Breast epithelium (tissue), 4 donors: ENCODE data around the gene ENC1. TPM values are rescaled to one million over a fixed set of nuclear protein-coding genes. Genes with fewer than 3 reads are reported as not detected.

Source experiments
- DNase-seq, 2 donors: peaks; one replicate each; pipeline ENCODE4 v3.0.0-alpha.2; 2019; ENCODE audit warnings: low spot score in 2 of 2
- H3K27ac ChIP-seq, 2 donors: fragments of 200-600 bp; sonication (generic) in 1 of 2; one replicate each; pipeline ENCODE4 v1.5.1; 2016 to 2019; ENCODE audit warnings: mild to moderate bottlenecking in 1 of 2
- H3K27me3 ChIP-seq, 2 donors: fragments of 200-600 bp; sonication (generic) in 1 of 2; one replicate each; pipeline versions ENCODE4 v1.5.1 to v1.6.0; 2017 to 2019; ENCODE audit warnings: control low read depth in 1 of 2, mild to moderate bottlenecking in 1 of 2
- H3K36me3 ChIP-seq: fragments of 200-600 bp; one replicate; pipeline ENCODE4 v1.5.1; 2019
- H3K4me1 ChIP-seq, 2 donors: fragments of 200-600 bp; sonication (generic); one replicate each; pipeline ENCODE4 v1.5.1; 2016 to 2019; ENCODE audit warnings: control low read depth in 1 of 2
- H3K4me3 ChIP-seq, 3 donors: fragments of 200-600 bp; sonication (generic); 1 replicate in 2 of 3; 2 replicates in 1 of 3; pipeline ENCODE4 v1.5.1; 2016 to 2019; ENCODE audit warnings: mild to moderate bottlenecking in 3 of 3, moderate library complexity in 2 of 3
- H3K9me3 ChIP-seq, 2 donors: fragments of 200-600 bp; sonication (generic) in 1 of 2; one replicate each; pipeline ENCODE4 v1.5.1; 2016 to 2019; ENCODE audit warnings: control low read depth in 1 of 2
- POLR2A ChIP-seq: fragments of 450-650 bp; IDR thresholded peaks from one replicate; pipeline ENCODE4 v1.6.1; 2016; ENCODE audit warnings: antibody characterized with exemption, mild to moderate bottlenecking, moderate library complexity
- POLR2AphosphoS5 ChIP-seq, 3 donors: sonication (generic); formaldehyde crosslinking; IDR thresholded peaks; one replicate each; pipeline ENCODE4 v1.6.1; 2017; ENCODE audit warnings: antibody characterized with exemption in 3 of 3
- intact Hi-C: fragments of 100-400 bp; cut with DNase I; formaldehyde crosslinking; loops from one replicate; pipeline ENCODE4 v1.15.1; 2023; ENCODE audit warnings: low total_unique reads
- total RNA-seq, 3 donors: library from RNA; depleted of rRNA; stranded (reverse); fragments of >200 nt; gene quantifications; one replicate each; pipeline ENCODE4 v1.1.0, GENCODE V29; 2016
- TF ChIP-seq, protein P1 (sequence below), 3 donors: fragments of 450-650 bp; IDR thresholded peaks; one replicate each; pipeline ENCODE4 v1.5.1; 2016 to 2017; ENCODE audit warnings: antibody characterized with exemption in 3 of 3, mild to moderate bottlenecking in 3 of 3, moderate library complexity in 3 of 3

ENC1 gene
- total RNA-seq, 3 donors from 2014 or later: 8.3 to 16.7 (median 13.8) TPM

DNA sequence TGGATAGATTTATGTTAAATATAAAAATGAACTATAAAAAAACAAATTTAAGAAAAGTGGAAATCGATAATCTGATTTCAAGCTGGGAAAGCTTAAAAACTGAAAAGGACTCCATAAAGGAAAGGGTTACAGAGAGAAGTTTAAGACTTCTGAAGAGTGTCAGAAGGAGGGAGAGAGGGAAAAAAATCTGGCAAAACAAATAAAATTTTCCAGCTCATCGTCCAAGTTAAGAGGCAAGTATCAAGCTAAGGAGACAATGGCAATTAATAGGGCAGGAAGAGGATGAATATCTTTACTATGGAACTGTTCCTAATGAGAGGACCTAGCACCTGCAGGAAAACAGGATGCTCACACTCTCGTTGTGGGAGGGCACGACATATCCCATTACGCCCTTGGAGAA, 24.0 kb upstream of the ENC1 start:
- TF ChIP-seq, protein P1, sequence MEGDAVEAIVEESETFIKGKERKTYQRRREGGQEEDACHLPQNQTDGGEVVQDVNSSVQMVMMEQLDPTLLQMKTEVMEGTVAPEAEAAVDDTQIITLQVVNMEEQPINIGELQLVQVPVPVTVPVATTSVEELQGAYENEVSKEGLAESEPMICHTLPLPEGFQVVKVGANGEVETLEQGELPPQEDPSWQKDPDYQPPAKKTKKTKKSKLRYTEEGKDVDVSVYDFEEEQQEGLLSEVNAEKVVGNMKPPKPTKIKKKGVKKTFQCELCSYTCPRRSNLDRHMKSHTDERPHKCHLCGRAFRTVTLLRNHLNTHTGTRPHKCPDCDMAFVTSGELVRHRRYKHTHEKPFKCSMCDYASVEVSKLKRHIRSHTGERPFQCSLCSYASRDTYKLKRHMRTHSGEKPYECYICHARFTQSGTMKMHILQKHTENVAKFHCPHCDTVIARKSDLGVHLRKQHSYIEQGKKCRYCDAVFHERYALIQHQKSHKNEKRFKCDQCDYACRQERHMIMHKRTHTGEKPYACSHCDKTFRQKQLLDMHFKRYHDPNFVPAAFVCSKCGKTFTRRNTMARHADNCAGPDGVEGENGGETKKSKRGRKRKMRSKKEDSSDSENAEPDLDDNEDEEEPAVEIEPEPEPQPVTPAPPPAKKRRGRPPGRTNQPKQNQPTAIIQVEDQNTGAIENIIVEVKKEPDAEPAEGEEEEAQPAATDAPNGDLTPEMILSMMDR (IDR thresholded peaks at IDR 0.05): no peak
- no peak for TF ChIP-seq POLR2AphosphoS5 (IDR thresholded peaks at IDR 0.05)
- TF ChIP-seq POLR2A: no peak
- no peaks in the 10 kb centered on the region for H3K27me3 ChIP-seq
- no peaks in the 10 kb centered on the region for H3K9me3 ChIP-seq
- H3K4me3 ChIP-seq: no peak overlapping the region
- H3K36me3 ChIP-seq: no peaks in the 10 kb centered on the region
- intact Hi-C loops: no loop called here
- no peak overlapping the region for H3K27ac ChIP-seq
- no peak for DNase-seq
- H3K4me1 ChIP-seq: no peaks in the 10 kb centered on the region

DNA sequence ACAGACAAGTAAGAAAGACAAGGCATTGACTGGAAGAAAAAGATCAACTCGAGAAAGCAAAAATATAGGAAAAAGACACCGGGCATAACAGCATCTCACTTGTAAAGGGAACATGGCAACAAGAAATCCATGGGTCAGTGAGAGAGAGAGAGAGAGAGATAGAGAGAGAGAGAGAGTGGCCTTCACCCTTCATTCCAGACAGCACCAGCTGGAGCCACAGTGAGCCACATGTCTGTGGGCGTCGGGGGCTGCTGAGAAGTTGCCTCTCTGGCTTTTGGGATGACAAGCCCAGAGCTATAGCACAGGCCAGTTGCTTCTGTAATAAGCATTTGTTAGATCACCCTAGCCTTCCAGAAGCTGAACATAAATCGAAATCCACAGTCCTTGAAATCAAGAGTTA, 20.3 kb upstream of the ENC1 start:
- Histone ChIP-seq H3K36me3 (no peaks in the 10 kb centered on the region), H3K9me3 (no peaks in the 10 kb centered on the region), H3K27ac (no peak overlapping the region), H3K4me1 (no peaks in the 10 kb centered on the region), H3K4me3 (no peak overlapping the region), H3K27me3 (no peaks in the 10 kb centered on the region)
- no peak for TF ChIP-seq POLR2A
- TF ChIP-seq POLR2AphosphoS5 (IDR thresholded peaks at IDR 0.05): no peak
- TF ChIP-seq, protein P1 (IDR thresholded peaks at IDR 0.05): no peak
- DNase-seq: no peak
- intact Hi-C loops: no loop called here

DNA sequence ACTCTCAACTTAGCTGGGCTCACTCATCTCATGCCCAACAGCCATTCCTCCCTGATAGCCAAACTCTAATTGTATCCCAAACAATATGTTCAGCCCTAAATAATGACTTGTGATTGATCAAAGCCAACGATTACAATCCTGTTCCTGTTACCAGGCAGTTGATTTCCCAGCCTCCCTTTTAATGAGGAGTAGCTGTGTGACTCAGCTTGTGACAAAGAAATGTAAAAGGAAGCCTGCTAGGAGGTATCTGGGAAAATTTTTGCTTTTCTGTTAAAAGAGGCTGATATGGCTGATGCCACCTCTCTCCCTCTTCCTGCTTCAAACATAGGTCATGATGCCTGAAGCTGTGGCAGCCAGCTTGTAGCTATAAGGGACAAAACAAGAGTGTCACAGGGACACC, 19.6 kb upstream of the ENC1 start:
- no peaks in the 10 kb centered on the region for H3K9me3 ChIP-seq
- TF ChIP-seq POLR2AphosphoS5 (IDR thresholded peaks at IDR 0.05) (no peak), POLR2A (no peak)
- TF ChIP-seq, protein P1 (IDR thresholded peaks at IDR 0.05): no peak
- H3K27ac ChIP-seq: no peak overlapping the region
- intact Hi-C loops: no loop called here
- H3K4me3 ChIP-seq: no peak overlapping the region
- no peak for DNase-seq
- no peaks in the 10 kb centered on the region for H3K36me3 ChIP-seq
- H3K27me3 ChIP-seq: no peaks in the 10 kb centered on the region
- no peaks in the 10 kb centered on the region for H3K4me1 ChIP-seq

DNA sequence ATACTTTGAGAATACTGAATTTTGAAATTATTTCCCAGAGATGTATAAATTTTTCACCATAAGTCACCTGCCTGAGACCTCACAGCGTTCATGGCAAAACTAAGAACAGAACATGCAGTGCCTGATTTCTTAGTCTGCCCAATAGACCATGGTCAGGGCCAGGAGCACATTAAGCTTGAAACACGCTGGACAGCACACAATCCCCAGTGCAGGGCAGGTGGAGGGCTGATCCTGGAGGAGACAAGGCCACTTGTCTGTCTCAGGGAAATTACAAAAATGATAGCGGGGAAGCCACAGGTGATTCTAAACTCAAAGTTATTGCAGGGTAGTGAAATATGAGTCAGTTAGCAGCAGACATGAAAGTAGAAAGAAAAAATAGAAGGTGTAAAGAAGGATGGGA, 18.6 kb upstream of the ENC1 start:
- no peak overlapping the region for H3K4me3 ChIP-seq
- no peak for DNase-seq
- no peaks in the 10 kb centered on the region for H3K9me3 ChIP-seq
- no peaks in the 10 kb centered on the region for H3K4me1 ChIP-seq
- H3K27ac ChIP-seq: no peak overlapping the region
- H3K36me3 ChIP-seq: no peaks in the 10 kb centered on the region
- intact Hi-C loops: no loop called here
- TF ChIP-seq POLR2A (no peak), POLR2AphosphoS5 (IDR thresholded peaks at IDR 0.05) (no peak)
- TF ChIP-seq, protein P1 (IDR thresholded peaks at IDR 0.05): no peak
- H3K27me3 ChIP-seq: no peaks in the 10 kb centered on the region

DNA sequence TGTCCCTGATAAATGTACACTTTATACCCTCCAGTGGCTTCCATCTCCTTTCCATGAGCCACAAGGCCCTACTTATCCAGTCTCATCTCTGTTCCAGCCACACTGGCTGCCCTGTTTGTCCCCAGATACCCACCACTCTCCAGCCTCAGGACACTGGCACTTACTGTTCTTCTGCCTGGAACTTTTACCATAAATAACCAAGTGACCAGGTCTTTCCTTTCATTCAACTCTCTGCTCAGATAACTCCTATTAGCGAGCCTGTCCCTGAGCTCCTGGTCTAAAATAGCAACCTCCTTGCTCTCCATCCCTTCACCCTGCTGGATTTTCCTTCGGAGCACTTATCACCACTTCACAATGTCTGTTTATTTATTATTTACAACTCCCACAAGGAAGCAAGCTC, 16.6 kb upstream of the ENC1 start:
- H3K36me3 ChIP-seq: no peaks in the 10 kb centered on the region
- no peaks in the 10 kb centered on the region for H3K9me3 ChIP-seq
- no peak overlapping the region for H3K4me3 ChIP-seq
- TF ChIP-seq POLR2AphosphoS5 (IDR thresholded peaks at IDR 0.05): no peak
- TF ChIP-seq POLR2A: no peak
- TF ChIP-seq, protein P1 (IDR thresholded peaks at IDR 0.05): no peak
- no peak overlapping the region for H3K27ac ChIP-seq
- intact Hi-C loops: no loop called here
- no peaks in the 10 kb centered on the region for H3K27me3 ChIP-seq
- no peak for DNase-seq
- no peaks in the 10 kb centered on the region for H3K4me1 ChIP-seq
